ENCODE measurements around the gene SDR39U1.

The SDR39U1 gene

GRCh38 chr14:24443053-24443665 is 583 bp upstream of the SDR39U1 start:
- DNase-seq (ENCODE audit: extremely low read depth in 1 of 2, low read depth in 1 of 2): no peak

GRCh38 chr14:24441904-24442239 is 704 bp downstream of the SDR39U1 start:
- DNase-seq (ENCODE audit: extremely low read depth in 1 of 2, low read depth in 1 of 2): no peak

DNA sequence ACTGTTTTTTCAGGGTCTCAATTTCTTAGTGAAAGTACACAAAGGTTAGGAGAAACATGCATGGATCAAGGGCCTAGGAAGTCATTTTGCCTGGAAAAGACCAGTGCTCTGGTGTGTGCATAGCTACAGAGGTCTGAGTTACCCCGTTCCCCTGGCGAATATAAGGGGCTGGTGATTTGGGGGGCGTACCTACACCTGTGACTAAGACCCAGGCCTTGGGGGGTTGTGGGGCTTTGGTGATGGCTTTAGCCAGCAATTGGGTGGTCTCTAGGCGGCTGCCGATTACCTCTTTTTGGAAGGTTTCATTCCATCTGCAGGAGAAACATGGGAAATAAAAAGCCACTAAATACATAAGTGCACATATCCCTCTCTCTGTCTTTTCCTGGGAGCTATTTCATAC is 1.1 kb downstream of the SDR39U1 start:
- DNase-seq (ENCODE audit: extremely low read depth in 1 of 2, low read depth in 1 of 2): no peak

GRCh38 chr14:24440606-24441399 is 1.8 kb downstream of the SDR39U1 start:
- DNase-seq (ENCODE audit: extremely low read depth in 1 of 2, low read depth in 1 of 2): no peak

- DNase-seq (ENCODE audit: extremely low read depth in 1 of 2, low read depth in 1 of 2): no peak
Measured at GRCh38 chr14:24439830-24440605, 2.6 kb downstream of the SDR39U1 start.

DNA sequence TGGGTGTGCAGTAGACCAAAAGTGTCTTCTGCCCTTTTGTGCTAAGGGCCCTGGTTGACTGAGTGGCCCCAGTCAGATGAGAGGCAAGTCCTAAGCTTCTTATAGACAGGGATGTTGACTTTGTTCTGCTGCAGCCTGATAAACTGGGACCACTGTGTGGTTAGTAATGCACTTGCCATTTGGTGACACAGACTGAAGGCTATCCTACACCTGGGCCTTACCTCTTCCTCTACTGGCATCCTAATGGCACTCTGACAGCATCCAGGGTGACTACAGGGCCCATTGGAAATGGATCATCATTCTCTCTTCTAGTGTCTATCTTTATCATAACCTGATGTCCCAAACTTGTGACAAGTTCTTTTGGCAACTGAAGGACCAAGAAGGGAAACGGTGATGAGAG is 3.3 kb downstream of the SDR39U1 start:
- DNase-seq (ENCODE audit: extremely low read depth in 1 of 2, low read depth in 1 of 2): no peak

- DNase-seq (ENCODE audit: extremely low read depth in 1 of 2, low read depth in 1 of 2): no peak
Measured at GRCh38 chr14:24438223-24439097, 4.1 kb downstream of the SDR39U1 start.

- DNase-seq (ENCODE audit: extremely low read depth in 1 of 2, low read depth in 1 of 2): no peak
Measured at GRCh38 chr14:24437736-24438067, 4.9 kb downstream of the SDR39U1 start.

DNA sequence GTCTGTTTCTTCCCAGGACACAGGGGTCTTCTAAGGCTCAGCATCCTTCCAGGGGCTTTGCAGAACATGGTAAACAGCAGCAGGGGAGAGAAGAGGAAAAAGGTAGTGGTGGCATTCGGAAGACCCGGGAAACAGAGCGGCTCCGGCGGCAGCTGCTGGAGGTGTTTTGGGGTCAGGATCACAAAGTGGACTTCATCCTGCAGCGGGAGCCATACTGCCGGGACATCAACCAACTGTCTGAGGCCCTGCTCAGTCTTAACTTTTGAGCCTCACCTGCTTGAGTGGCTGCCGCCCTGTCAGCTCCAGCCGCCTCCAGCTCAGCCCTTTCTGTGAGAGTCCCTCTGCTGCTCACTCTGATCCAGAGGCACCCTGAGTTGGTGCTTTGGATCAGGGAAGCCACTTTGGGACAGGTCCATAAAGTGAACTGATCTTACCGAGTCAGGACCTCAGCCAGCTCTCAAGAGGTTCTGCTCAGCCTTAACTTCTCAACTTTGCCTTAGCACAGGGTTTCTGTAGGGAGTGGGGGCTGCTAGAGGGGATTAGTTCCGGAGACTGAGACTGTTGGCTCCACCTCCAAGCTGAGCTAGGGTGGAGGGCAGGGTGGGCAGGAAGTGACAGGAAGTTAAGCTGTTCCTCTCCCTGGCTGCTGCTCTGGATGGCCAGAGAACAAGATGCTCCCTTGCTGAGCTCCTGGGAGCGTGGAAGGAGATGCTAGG is 5.4 kb downstream of the SDR39U1 start:
- no peak for DNase-seq (ENCODE audit: extremely low read depth in 1 of 2, low read depth in 1 of 2)

DNA sequence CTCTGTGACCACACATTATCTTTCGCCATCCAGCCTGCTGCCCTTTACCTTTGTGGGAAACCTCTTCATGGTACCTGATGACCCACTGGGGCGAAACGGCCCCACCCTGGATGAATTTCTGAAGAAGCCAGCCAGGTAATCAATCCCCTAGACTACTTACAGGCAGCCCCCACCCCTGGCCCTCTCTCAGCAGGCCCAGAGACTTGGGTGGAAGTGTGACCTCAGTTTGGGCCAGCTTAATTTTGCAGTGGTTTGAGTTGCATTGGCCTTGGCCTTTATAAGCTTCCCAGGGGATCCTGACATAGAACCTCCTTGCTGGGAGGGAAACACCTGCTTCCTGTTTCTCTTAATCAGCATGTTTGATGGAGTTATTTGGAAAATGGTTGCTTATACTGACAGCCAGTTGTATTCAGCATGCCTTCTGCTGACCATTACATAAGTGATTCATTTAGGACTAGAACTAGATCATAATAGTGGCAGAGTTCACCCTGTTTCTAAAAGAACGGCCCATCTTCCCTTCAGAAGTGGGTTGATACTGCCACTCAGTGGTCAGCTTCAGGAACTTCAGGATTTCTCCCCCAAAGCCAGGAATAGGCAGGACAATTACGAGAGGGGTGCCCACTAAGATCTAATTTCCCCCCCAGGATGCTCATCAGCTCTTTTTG is 6.1 kb downstream of the SDR39U1 start:
- no peak for DNase-seq (ENCODE audit: extremely low read depth in 1 of 2, low read depth in 1 of 2)

DNA sequence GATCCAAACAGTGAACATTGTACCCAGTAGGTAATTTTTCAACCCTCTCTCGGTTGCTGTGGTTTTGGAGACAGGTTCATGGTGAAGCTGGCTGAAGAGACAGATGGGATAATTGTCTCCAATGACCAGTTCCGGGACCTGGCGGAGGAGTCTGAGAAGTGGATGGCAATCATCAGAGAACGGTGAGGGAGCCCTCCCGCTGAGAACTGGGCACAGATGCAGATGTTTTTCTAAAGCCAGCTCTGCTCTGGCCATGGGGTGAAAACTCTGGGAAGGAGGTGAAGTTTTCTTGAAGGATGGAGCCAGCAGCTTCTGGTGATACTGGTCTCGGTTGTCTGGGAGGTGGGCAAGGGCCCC is 6.6 kb downstream of the SDR39U1 start:
- DNase-seq (ENCODE audit: extremely low read depth in 1 of 2, low read depth in 1 of 2): no peak

DNA sequence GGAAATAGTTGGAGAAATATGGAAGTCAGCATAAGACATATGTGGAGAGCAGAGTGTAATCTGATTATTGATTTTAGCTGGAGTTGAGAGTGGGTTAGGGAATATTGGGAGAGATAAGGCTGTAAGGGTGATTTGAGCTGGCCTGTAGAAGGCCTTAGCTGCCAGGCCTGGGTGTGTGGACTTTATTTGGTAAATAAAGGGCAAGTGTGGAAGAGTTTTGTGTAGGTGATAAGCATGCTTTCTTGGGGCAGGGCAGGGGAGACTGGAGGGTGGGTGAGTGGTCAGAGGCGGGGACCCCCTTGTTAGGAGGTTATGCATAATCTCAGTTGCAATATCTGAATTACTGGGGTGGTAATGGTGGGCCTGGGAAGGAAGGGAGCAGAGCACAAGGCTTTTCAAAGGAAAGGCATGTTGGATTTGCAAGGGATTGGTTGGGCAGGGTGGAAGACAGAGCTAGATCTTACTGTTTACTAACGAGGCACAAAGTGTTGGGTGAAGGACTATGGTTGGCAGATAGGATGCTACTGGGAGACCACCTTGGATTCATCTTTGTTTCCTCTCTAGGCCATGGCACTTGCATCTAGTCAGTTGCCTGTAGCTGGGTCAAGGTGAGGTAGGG is 7.3 kb downstream of the SDR39U1 start:
- DNase-seq (ENCODE audit: extremely low read depth in 1 of 2, low read depth in 1 of 2): no peak

DNA sequence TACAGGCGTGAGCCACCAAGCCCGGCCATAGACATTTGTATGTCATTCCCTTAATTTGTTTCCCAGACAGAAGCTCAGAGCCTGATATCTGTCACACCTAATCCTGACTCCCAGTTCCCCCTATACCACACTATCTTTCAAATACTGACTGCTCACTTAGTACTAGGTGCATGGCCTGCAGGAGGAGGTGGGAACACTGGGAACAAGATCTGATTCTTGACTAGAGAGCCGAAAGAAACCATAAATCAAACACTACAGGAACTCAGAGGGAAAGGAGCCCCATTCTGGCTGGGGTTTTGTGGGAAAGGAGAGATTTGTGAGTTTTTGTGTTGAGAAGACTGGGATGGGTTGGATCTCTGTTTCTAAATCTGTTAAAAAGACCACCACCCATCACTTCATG is 7.9 kb downstream of the SDR39U1 start:
- no peak for DNase-seq (ENCODE audit: extremely low read depth in 1 of 2, low read depth in 1 of 2)

- no peak for DNase-seq (ENCODE audit: extremely low read depth in 1 of 2, low read depth in 1 of 2)
Measured at GRCh38 chr14:24434036-24434435, 8.5 kb downstream of the SDR39U1 start.

GRCh38 chr14:24432259-24433131 is 10.1 kb downstream of the SDR39U1 start:
- no peak for DNase-seq (ENCODE audit: extremely low read depth in 1 of 2, low read depth in 1 of 2)

GRCh38 chr14:24431569-24432258 is 10.9 kb downstream of the SDR39U1 start:
- DNase-seq (ENCODE audit: extremely low read depth in 1 of 2, low read depth in 1 of 2): peak; percentile 73 to 92

GRCh38 chr14:24430682-24431568 is 11.7 kb downstream of the SDR39U1 start:
- DNase-seq (ENCODE audit: extremely low read depth in 1 of 2, low read depth in 1 of 2): peak in 1 of 2 donors; percentile 59
